GM21576 (cell line): ENCODE data around the gene AGR2.
"Not testable (repeated sequence)": the region's sequence is repeated elsewhere in the genome, so short reads cannot be mapped to it uniquely, and the experiment has no call there.

Experiments used
- ATAC-seq: cut with Tn5 transposase; IDR thresholded peaks from one replicate; pipeline ENCODE4 v1.9.1; 2021; ENCODE audit warnings: mild to moderate bottlenecking, moderate library complexity; ENCODE audit not compliant: unreplicated experiment

The AGR2 gene

GRCh38 chr7:16804674-16805439 is at the start of gene AGR2:
Gene AGR2 (minus strand): TSS chr7:16804999. CDS start chr7:16801796, 3,203 bp downstream.
- ATAC-seq, result no peak

DNA sequence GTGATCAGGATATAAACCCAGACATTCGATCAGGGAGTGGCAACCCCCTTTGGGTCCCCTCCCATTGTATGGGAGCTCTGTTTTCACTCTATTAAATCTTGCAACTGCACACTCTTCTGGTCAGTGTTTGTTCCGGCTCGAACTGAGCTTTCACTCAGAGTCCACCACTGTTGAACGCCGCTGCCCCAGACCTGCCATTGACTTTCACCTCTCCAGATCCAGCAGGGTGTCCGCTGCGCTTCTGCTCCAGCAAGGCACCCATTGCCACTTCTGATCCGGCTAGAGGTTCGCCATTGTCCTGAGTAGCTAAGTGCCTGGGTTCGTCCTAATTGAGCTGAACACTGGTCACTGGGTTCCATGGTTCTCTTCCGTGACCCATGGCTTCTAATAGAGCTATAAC is 48.4 kb upstream of the AGR2 start:
- not testable (repeated sequence) for ATAC-seq

GRCh38 chr7:16851829-16852228 is 47.0 kb upstream of the AGR2 start:
- no peak for ATAC-seq

DNA sequence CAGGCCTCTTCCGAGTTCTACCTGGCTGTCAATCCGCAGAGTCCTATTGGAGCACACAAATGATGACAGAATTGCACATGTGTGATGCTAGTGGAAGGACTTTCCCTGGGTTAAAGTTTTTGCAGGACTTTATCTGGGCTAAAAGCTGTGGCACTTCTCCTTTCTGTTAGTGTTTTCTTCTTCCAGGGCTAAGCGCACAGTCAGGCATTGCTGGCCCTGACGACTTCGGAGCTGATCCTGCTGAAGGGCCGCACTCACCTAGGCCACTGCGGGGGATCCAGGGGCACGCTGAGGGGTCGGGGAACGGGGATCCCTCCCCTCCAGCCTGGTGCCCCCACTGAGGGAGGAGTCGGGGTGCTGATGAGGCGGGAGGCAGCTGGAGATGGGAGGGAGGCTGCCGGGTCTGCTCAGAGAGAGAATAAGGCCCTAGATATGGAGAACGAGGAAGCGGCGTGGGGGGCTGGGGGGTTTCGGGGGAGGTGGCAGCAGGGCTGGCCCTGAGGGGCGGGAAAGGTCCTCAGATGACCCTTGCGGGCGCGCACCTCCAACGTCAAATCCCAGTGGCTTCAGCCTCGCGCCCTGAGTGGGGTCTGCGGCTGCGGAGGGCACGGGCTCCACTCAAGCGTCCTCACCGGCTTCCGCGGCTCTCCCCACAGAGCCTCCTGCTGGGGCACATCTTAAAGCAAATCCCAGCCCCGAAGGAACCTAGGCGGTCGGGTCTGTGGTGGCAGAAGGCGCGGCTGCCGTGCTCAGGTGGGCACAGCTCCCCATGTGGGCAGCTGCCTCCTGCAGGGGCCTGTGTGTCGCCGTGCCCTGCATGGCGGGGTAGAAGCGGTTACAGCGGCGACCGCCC is 46.0 kb upstream of the AGR2 start:
- ATAC-seq, result no peak

DNA sequence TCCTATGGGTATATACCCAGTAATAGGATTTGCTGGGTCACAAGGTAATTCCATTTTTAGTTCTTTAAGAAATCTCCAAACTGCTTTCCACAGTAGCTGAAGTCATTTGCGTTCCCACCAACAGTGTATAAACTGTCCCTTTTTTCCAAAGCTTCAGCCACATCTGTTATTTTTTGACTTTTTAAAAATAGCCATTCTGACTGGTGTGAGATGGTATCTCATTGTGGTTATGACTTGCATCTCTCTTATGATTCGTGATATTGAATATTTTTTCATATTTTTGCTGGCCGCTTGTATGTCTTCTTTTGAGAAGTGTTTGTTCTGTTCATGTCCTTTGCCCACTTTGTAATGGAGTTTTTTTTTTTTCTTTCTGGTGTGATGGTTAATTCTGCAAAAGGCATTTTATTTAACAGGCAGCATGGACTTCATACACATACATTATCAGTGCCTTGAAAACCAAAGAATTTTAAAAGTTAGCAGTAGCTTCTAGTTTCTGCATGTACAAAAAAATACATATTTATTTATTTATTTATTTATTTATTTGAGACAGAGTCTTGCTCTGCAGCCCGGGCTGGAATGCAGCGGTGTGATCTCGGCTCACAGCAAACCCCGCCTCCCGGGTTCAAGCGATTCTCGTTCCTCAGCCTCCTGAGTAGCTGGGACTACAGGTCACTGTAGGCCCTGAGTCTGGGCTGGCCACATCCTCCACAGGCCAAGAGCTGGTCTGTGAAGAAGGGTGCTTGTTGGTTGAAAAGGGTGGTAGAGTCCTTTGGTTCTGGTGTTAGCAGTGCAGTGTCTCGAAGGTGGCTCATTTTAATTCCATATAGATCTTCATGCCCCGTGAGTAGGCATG is 44.7 kb upstream of the AGR2 start:
- ATAC-seq, result no peak

DNA sequence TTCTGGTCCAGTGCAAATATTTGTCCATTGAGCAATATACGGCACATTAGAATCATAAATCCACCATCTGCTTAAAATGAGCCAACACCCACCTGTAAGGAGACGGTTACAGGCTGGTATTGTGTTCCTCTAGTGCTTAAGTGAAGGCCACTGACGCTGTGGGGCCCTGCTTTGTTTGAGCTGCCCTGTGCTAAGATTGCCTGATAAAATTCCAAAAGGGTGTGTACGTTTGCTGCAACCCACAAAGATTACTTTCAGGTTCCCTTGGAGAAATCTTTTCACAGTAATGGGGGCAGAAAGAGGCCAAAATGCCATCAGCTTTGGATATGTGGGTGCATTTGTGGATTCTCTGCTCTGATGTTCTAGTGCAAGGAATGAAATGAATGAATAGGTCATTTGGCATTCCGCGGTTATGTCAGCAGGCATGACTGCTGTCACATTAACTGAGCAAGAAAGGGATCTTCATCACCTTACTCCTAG is 42.6 kb upstream of the AGR2 start:
- no peak for ATAC-seq

GRCh38 chr7:16846601-16847165 is 41.9 kb upstream of the AGR2 start:
- no peak for ATAC-seq

DNA sequence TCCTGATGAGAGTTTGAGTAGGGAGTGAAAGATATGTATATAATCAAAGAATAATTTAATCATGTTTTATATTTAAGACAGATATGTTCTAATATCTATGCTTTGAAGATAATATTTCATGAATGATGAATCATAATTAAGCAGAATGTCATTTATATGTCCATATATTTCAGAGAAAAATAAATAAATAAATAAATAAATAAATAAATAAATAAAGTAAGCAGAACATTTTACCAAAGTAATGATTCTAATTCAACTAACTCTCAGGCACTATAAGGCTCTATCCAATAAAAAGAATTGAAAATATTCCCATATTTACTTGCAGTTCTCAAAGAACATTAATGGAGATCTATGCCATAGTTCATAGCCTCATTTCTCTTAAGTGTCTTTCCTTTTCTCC is 40.9 kb upstream of the AGR2 start:
- no peak for ATAC-seq

DNA sequence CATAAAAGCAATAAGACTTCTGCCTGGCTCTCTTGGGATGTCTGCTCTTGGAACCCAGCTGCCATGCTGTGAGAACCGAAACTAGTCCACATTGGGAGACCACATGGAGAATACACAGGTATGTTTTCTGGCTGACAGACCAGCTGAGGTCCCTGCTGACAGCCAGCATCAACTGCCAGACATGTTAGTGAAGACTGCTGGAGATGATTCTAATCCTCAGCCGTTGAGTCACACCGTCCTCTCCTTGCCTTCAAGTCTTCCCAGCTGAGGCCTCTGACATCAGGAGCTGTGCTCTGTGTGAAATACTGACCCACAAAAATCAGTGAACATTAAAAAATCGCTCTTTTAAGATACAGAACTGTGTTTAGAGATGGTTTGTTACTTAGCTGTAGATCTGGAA is 36.9 kb upstream of the AGR2 start:
- no peak for ATAC-seq

DNA sequence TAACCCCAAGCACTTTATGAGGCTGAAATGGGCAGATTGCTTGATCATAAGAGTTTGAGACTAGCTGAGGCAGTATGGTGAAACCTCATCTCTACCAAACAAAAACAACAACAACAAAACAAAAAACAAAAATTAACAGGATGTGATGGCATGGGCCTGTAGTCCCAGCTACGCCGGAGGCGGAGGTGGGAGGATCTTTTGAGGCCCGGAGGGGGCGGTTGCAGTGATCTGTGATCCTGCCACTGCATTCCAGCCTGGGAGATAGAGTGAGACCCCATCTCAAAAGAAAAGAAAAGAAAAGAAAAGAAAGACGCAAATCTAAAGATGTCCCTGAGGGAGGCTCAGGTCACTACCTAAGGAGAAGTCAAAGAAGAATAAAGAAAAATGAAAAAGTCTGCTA is 35.3 kb upstream of the AGR2 start:
- ATAC-seq, result no peak

- ATAC-seq, result no peak
Measured at GRCh38 chr7:16839646-16840045, 34.8 kb upstream of the AGR2 start.

DNA sequence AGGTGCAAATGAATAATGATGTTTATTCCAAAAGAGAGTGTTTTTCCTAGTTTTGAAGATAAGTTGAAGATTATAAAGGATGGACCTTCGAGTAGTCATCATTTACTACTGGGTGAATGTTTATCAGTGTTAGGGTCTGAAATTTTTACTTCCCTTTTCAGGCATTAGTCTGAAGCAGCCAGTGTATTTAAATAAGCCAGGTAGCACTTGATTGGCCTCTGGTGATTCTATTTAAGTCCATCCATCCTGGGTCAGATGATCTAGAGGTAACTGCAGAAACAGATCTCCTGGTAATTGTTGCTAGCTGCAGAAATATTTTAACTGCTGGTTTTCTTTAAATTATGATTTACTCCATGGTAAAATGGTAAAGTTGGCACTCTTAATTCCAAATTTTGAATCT is 34.1 kb upstream of the AGR2 start:
- ATAC-seq, result no peak

- no peak for ATAC-seq
Measured at GRCh38 chr7:16838386-16838785, 33.6 kb upstream of the AGR2 start.

GRCh38 chr7:16836481-16836880 is 31.7 kb upstream of the AGR2 start:
- ATAC-seq, result no peak

DNA sequence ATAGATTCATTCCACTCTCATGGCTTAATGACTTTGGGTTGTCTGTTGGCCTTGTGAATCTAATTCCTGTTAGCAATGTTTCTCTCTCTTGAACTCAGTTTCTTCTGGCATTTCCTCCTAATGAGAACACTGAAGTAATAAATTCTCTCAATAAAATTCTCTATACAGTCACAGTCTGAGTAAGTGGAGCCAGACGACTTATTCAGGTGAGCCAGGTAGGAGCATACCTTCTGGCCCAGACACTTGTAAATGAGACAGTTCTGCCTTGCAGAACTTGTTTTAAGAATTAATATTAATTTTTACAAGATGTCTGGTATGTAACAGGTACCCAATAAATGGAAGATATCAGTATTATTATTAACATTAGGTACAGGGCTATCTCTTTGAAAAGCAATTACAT is 28.6 kb upstream of the AGR2 start:
- no peak for ATAC-seq

GRCh38 chr7:16826060-16826459 is 21.3 kb upstream of the AGR2 start:
- ATAC-seq, result no peak

DNA sequence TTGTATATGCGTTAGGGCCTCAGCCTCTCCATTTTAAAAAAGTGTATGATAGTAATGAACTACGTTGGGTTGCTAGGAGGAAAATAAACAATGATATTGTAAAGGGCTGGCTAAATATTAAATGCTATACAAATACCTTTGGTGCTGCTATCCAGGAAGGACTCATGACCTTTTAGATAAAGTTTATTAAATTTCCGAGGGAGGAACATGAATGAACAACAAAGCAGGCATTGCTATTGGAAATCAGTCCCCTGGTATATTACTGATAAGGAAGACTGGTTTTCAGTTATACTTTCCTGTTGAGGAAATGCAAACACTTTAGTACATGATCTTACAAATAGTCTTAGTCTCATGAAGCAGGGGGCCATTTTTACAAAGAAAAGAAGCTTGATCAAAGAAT is 17.2 kb upstream of the AGR2 start:
- no peak for ATAC-seq

GRCh38 chr7:16818732-16819131 is 13.9 kb upstream of the AGR2 start:
- no peak for ATAC-seq

GRCh38 chr7:16817536-16817935 is 12.7 kb upstream of the AGR2 start:
- ATAC-seq, result no peak

GRCh38 chr7:16816824-16817223 is 12.0 kb upstream of the AGR2 start:
- no peak for ATAC-seq

- ATAC-seq, result no peak
Measured at GRCh38 chr7:16815001-16815400, 10.2 kb upstream of the AGR2 start.
